Stimulated activated effector memory CD8-positive, alpha-beta T cell treated with anti-CD3 and anti-CD28 coated beads, Interleukin-12 subunit alpha, Interleukin-12 subunit beta, amount 100 ng/mL, for 72 hours (primary cell): ENCODE results near the gene NDUFB5.

ENCODE experiments used
- ATAC-seq: fragments of 150-1000 bp; cut with Tn5 transposase; 2 replicates; pipeline ENCODE4 v1.10.0; 2021
- DNase-seq, 2 donors: peaks; one replicate each; pipeline ENCODE4 v3.0.0; 2021 to 2022; ENCODE audit warnings: low spot score in 2 of 2
- H3K27ac Mint-ChIP-seq: one replicate; pipeline ENCODE4 v1.8.0; 2022; ENCODE audit warnings: mild to moderate bottlenecking, mixed read lengths
- H3K36me3 Mint-ChIP-seq: one replicate; pipeline ENCODE4 v1.8.0; 2022; ENCODE audit warnings: mild to moderate bottlenecking, mixed read lengths
- H3K4me1 Mint-ChIP-seq: one replicate; pipeline ENCODE4 v1.8.0; 2022; ENCODE audit warnings: mixed read lengths
- H3K4me3 Mint-ChIP-seq: one replicate; pipeline ENCODE4 v1.8.0; 2022; ENCODE audit warnings: mild to moderate bottlenecking, mixed read lengths
- H3K9me3 Mint-ChIP-seq: one replicate; pipeline ENCODE4 v1.8.0; 2022; ENCODE audit warnings: mixed read lengths

NDUFB5 gene

DNA sequence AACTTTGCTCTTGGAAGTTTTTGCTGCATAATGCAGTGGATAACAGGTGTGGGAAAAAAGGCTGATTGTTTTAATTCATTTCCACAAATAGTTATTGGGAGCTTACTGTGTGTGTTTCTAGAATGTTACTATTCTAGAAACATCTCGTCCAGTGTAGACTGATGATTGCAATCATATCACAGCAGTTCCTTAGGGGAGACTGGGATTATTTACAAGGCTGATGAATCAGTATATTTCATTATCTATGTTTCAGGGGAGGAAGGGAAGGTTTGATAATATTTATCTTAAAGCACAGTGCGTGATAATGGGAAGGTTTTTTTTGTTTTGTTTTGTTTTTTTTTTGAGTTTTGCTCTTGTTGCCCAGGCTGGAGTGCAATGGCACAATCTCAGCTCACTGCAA, 50.6 kb downstream of the NDUFB5 start:
- Mint-ChIP-seq H3K27ac (no peak overlapping the region), H3K4me1 (peaks cover 12% of the 10 kb centered on the region), H3K36me3 (no peaks in the 10 kb centered on the region), H3K9me3 (no peaks in the 10 kb centered on the region), H3K4me3 (no peak overlapping the region)
- DNase-seq (no peak), ATAC-seq (no peak)

DNA sequence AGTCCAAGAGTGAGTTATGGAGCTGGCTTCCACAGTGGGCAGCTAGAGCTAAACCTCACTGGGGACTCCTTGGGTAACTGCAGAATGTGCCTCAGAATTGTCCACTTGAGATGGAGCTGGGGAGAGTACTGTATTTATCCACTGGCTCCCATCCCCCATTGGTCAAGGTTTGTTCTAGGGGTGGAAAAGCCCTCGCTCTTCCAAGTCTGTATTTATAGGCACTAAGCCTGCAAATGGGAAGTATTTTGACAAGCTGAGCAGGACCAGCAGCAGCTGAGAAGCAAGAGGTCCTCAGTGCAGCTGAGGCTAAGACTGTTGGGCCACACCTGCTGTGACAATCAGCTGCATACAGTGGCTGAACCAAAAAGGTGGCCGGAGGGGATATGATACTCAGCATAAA, 54.0 kb downstream of the NDUFB5 start:
- H3K36me3 Mint-ChIP-seq: no peaks in the 10 kb centered on the region
- DNase-seq: no peak
- no peak overlapping the region for H3K27ac Mint-ChIP-seq
- no peak overlapping the region for H3K4me3 Mint-ChIP-seq
- H3K9me3 Mint-ChIP-seq: no peaks in the 10 kb centered on the region
- no peak for ATAC-seq
- H3K4me1 Mint-ChIP-seq: peaks cover 7% of the 10 kb centered on the region

DNA sequence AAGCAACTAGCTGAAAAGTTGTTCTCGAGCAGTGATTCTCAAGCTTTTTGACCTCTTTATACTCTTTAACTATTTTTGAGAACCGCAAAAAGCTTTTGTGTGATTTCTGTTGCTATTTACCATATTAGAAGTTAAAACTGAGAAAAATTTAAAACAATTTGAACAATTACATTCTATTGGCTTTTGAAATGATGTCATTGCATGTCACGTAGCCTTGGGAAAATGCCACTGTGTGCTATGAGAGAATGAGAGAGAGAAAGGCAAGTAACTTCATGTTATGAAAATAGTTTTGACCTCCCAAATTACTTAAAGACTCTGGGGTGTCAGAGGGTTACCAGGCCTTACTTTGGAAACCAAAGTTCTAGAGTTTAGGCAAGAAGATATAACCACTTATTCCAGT, 56.3 kb downstream of the NDUFB5 start:
- no peak for DNase-seq
- Mint-ChIP-seq H3K4me3 (no peak overlapping the region), H3K9me3 (no peaks in the 10 kb centered on the region), H3K27ac (no peak overlapping the region), H3K36me3 (no peaks in the 10 kb centered on the region), H3K4me1 (peaks cover 9% of the 10 kb centered on the region)
- no peak for ATAC-seq

DNA sequence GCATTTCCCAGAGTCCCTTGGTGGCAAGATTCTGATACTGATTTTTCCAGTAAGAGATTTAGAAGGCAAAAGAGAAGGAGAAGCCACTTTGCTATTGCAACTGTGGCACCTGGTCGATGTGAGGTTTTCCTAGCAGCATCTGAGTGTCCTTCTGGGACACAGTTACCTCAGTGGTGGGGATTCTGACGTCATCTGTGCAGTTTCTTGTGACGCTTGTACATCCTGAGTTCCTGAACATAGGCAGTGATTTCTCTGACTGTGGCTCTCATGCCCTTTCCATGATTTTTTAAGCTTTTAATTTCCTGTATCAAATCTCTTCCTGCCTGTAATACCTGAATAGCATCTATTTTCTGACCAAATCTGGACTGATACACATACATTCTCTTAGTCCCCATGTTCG, 57.2 kb downstream of the NDUFB5 start:
- H3K27ac Mint-ChIP-seq: no peak overlapping the region

DNA sequence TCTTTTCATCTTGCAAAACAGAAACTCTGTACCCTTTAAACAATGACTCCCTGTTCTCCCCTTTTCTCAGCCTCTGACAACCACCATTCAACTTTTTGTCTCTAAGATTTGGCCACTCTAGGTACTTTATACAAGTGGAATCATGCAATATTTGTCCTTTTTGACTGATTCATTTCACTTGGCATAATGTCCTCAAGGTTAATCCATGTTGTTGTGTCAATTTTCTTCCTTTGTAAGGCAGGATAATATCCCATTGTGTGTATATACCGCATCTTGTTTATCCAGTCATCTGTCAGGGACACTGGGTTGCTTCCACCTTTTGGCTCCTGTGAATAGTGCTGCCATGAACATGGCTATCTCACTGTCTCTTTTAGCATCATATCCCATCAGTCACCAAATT, 58.5 kb downstream of the NDUFB5 start:
- no peak overlapping the region for H3K27ac Mint-ChIP-seq
- no peak overlapping the region for H3K4me3 Mint-ChIP-seq
- H3K36me3 Mint-ChIP-seq: no peaks in the 10 kb centered on the region
- peaks cover 12% of the 10 kb centered on the region for H3K4me1 Mint-ChIP-seq
- ATAC-seq (no peak), DNase-seq (no peak)
- H3K9me3 Mint-ChIP-seq: no peaks in the 10 kb centered on the region

More for the DNA sequence above, 57.2 kb downstream of the NDUFB5 start:
- no peaks in the 10 kb centered on the region for H3K36me3 Mint-ChIP-seq
- H3K9me3 Mint-ChIP-seq: no peaks in the 10 kb centered on the region
- ATAC-seq (no peak), DNase-seq (no peak)
- H3K4me1 Mint-ChIP-seq: peaks cover 12% of the 10 kb centered on the region
- no peak overlapping the region for H3K4me3 Mint-ChIP-seq

DNA sequence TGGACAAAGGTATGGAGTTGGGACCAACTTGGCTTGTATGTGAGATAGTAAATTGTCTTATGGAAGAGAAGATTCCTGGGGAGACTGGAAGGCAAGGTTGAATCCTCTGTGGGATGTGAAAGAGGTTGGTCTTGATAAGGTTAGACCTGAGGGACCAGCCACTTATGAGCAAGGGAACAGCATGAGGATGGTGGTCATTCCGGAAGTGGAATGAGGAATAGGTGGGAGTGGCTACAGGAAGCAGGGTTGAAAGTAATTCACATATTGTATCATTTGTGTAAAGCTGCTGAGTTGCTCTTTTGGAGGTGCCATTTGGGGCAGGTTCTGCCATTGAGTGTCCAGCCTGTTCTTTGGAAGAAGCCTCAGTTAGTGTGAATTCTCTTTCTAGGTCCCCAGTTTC, 61.4 kb downstream of the NDUFB5 start:
- H3K36me3 Mint-ChIP-seq: no peaks in the 10 kb centered on the region
- DNase-seq (no peak), ATAC-seq (no peak)
- no peaks in the 10 kb centered on the region for H3K9me3 Mint-ChIP-seq
- no peak overlapping the region for H3K27ac Mint-ChIP-seq
- H3K4me3 Mint-ChIP-seq: no peak overlapping the region
- H3K4me1 Mint-ChIP-seq: peaks cover 12% of the 10 kb centered on the region

DNA sequence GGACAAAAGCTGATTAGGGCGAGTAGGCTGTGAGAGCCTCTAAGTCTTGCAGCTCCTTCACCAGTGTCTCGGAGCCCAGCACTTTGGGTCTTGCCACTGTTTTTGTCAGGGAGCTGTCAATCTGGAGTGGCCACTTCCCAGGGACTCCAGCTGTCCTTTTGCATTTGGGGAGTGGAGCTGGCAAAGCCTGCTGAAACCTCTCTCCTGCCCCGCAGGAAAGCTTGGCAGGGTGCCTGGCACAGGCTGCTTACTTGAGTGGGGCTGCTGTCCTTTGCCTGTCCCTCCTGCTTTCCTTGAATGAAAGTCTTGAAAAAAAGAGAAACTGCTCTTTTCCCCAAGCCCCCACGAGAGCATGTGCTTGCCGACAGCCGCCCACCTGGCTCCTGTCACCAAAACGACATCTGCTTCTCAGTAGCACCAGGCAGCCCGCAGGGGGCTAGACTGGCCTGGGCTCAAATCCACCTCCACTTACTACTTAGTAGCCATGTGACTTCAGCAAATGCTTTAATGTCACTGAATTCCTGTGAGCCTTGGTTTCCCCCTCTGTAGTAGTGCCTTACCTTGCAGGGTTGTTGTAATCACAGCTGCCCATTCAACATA, 61.9 kb downstream of the NDUFB5 start:
- no peaks in the 10 kb centered on the region for H3K36me3 Mint-ChIP-seq
- no peak overlapping the region for H3K27ac Mint-ChIP-seq
- no peaks in the 10 kb centered on the region for H3K9me3 Mint-ChIP-seq
- no peak for ATAC-seq
- no peak overlapping the region for H3K4me3 Mint-ChIP-seq
- peaks cover 12% of the 10 kb centered on the region for H3K4me1 Mint-ChIP-seq
- DNase-seq: no peak

DNA sequence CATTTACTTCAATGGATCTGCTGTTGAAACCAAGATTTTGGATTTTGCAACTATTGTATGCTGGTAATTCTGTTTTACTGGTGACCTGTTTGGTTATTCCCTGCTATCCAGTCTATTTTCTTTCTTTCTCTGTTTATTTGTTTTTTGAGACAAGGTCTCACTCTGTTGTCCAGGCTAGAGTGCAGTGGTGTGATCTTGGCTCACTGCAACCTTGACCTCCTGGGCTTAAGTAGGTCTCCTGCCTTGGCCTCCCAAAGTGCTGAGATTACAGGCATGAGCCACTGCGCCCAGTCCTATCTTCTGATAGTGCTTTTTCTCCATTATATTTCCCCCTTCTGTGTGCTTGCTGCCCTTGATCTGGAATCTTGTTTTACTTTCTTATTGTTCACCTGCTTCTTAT, 63.8 kb downstream of the NDUFB5 start:
- no peak for DNase-seq
- no peak for ATAC-seq
- Mint-ChIP-seq H3K4me1 (peaks cover 12% of the 10 kb centered on the region), H3K4me3 (no peak overlapping the region), H3K9me3 (no peaks in the 10 kb centered on the region), H3K36me3 (no peaks in the 10 kb centered on the region), H3K27ac (no peak overlapping the region)

DNA sequence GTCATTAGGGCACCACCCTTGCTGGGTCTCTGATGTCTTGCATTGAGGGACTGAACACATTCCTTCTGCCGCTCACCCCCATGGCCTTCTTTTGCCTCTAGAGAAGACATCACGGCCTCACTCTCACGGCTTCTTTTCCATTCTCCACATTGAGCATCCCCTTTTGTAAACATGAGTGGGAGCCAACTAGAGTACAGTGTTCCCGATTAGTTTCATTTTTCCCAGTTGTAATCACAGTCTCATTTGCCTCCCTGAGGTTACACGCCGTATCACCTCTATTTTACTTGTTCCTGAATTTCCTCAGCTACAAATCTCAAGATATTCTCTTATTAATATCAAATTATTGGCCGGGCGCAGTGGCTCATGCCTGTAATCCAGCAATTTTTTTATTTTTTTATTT, 65.7 kb downstream of the NDUFB5 start:
- DNase-seq (no peak), ATAC-seq (no peak)
- Mint-ChIP-seq H3K4me1 (peaks cover 7% of the 10 kb centered on the region), H3K9me3 (no peaks in the 10 kb centered on the region), H3K27ac (no peak overlapping the region), H3K4me3 (no peak overlapping the region), H3K36me3 (no peaks in the 10 kb centered on the region)

DNA sequence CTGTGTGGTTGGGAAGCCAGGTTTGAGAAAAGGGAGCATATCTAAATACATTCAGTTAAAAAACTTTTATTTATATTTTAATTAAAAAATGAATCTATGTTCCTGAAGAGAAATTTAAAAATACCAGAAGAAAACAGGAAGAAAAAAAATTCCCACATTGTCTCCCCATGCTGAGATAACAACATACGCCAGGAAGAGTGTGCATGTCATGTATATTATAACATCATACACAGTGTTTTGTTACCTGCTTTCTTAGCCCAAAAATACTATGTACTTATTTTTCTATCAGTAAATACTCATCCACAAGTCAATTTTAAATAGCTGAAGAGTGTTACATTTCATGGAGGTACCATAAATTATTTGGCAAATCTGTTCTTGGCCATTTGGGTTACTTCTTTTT, 66.7 kb downstream of the NDUFB5 start:
- ATAC-seq: no peak
- no peaks in the 10 kb centered on the region for H3K4me1 Mint-ChIP-seq
- no peak overlapping the region for H3K27ac Mint-ChIP-seq
- no peak overlapping the region for H3K4me3 Mint-ChIP-seq
- no peak for DNase-seq
- H3K9me3 Mint-ChIP-seq: no peaks in the 10 kb centered on the region
- H3K36me3 Mint-ChIP-seq: no peaks in the 10 kb centered on the region

DNA sequence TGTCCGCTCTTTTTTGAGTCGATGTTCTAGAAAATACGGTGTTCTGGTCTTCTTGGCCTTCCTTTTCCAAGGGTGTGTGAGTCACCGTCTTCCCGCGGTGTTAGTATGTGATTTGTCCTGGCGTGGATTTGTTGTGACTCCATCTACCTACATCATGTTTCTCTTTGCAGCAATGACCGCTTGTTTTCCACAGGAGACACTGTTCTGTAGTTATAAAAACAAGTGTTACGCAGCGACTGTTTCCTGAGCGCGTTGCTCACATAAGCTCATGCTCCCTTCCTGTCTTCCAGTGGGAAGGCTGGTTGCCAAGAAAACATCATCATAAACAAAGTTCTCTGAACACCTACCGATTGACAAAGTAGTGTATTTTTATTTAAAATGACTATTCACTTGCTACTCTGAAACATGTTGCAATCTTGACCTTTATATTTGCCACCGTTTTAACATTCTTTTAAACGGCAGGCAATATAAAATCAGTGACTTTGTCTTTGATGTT, 67.2 kb downstream of the NDUFB5 start:
- no peaks in the 10 kb centered on the region for H3K4me1 Mint-ChIP-seq
- H3K4me3 Mint-ChIP-seq: no peak overlapping the region
- no peak overlapping the region for H3K27ac Mint-ChIP-seq
- no peaks in the 10 kb centered on the region for H3K9me3 Mint-ChIP-seq
- no peak for DNase-seq
- H3K36me3 Mint-ChIP-seq: no peaks in the 10 kb centered on the region
- ATAC-seq: no peak

DNA sequence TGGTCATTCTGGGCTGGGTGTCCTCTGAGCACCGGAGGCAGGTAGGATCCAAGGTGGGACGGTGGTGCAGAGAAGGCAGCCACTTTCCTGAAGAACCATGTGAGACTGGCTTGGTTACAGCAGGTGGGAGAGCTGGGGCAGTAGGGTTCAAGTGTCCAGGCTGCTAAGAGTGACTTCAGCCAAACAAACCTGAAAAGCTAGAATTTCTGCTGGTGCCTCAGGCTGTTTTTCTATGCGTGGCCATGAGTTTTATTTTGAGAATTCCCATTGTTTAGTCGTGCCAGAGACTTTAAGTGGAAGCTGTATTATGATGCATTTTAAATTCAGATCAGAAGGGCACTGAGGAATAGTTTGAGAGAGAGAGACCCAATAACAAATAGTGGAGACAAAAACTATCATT, 68.3 kb downstream of the NDUFB5 start:
- H3K27ac Mint-ChIP-seq: no peak overlapping the region
- ATAC-seq (no peak), DNase-seq (no peak)
- H3K36me3 Mint-ChIP-seq: no peaks in the 10 kb centered on the region
- no peaks in the 10 kb centered on the region for H3K9me3 Mint-ChIP-seq
- no peak overlapping the region for H3K4me3 Mint-ChIP-seq
- H3K4me1 Mint-ChIP-seq: no peaks in the 10 kb centered on the region

DNA sequence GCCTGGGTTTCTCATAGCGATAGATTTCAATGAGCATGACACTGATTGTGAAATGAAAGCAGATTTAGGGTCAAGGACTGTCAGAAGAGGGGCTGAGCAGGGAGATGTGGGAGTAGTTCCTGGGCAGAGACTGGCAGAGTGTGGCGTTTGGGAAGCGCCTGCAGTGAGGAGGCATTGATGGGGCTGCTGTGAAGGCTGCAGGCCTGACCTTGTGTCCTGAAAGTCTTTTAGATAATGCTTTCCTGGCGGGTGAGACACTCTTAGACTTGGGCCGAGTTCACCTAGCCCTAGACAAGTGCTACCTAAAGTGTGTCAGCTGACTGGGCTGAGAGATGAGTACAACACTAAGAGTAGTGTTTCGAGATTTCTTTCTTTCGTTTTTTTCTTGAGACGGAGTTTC, 68.9 kb downstream of the NDUFB5 start:
- H3K27ac Mint-ChIP-seq: no peak overlapping the region
- DNase-seq: no peak
- H3K36me3 Mint-ChIP-seq: no peaks in the 10 kb centered on the region
- H3K4me3 Mint-ChIP-seq: no peak overlapping the region
- no peaks in the 10 kb centered on the region for H3K4me1 Mint-ChIP-seq
- H3K9me3 Mint-ChIP-seq: no peaks in the 10 kb centered on the region
- no peak for ATAC-seq

DNA sequence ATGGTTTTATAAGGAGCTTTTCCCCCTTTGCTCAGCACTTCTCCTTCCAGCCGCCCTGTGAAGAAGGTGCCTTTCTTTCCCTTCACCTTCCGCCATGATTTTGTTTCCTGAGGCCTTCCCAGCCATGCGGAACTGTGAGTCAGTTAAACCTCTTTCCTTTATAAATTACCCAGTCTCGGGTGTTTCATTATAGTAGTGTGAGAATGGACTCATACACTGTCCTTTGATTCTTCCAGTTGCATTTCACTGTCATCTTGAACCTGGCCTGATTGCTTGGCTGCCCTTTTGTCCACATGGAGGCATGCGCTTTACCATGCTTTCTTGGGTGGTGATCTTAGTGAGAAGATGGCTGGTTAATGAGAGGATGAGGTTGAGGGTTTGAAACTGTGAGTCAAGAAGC, 71.5 kb downstream of the NDUFB5 start:
- ATAC-seq: no peak
- H3K4me1 Mint-ChIP-seq: no peaks in the 10 kb centered on the region
- DNase-seq: no peak
- H3K36me3 Mint-ChIP-seq: no peaks in the 10 kb centered on the region
- no peaks in the 10 kb centered on the region for H3K9me3 Mint-ChIP-seq
- H3K4me3 Mint-ChIP-seq: no peak overlapping the region
- H3K27ac Mint-ChIP-seq: no peak overlapping the region
